Spleen (tissue), 7 donors: ENCODE measurements around the gene KIF17.

Source experiments
- POLR2AphosphoS5 ChIP-seq, 3 donors: sonication (generic); formaldehyde crosslinking; IDR thresholded peaks; one replicate each; pipeline ENCODE4 v1.5.1; 2017; ENCODE audit warnings: antibody characterized with exemption in 3 of 3
- TF ChIP-seq, protein P1 (sequence below), 11 experiments: fragments of 200-600 bp in 7 of 11; fragments of 450-650 bp in 4 of 11; sonication (generic) in 4 of 11; IDR thresholded peaks in 8 of 11; conservative IDR thresholded peaks in 3 of 11; 1 replicate in 7 of 11; 2 replicates in 4 of 11; pipeline versions ENCODE4 v1.4.0 to v1.8.0; 2016 to 2021; ENCODE audit warnings: antibody characterized with exemption in 11 of 11, inconsistent platforms in 4 of 11, mild to moderate bottlenecking in 1 of 11
- donor health status: DM: no; HTN: no; CAD: no; lungs with moderate emphysema.
- donor health status: DM: no; HTN: no; CAD: no.
- donor health status: DM: no; HTN: no; CAD: no.

DNA sequence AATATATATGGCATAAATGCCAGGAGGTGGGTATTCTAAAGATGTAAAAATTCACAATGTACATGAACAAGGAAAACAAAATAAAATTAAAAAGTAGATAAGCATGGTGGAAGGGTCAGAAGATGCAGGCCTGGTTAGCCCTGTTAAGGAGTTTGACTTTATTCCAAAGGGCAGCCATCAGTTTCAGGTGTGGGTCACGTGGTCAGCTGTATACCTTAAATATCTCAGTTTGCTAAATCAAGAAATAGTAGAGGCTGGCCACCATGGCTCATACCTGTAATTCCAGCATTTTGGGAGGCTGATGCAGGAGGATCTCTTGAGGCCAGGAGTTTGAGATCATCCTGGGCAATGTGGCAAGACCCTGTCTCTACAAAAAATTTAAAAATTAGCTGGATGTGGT, 93.1 kb downstream of the KIF17 start:
- TF ChIP-seq, protein P1, sequence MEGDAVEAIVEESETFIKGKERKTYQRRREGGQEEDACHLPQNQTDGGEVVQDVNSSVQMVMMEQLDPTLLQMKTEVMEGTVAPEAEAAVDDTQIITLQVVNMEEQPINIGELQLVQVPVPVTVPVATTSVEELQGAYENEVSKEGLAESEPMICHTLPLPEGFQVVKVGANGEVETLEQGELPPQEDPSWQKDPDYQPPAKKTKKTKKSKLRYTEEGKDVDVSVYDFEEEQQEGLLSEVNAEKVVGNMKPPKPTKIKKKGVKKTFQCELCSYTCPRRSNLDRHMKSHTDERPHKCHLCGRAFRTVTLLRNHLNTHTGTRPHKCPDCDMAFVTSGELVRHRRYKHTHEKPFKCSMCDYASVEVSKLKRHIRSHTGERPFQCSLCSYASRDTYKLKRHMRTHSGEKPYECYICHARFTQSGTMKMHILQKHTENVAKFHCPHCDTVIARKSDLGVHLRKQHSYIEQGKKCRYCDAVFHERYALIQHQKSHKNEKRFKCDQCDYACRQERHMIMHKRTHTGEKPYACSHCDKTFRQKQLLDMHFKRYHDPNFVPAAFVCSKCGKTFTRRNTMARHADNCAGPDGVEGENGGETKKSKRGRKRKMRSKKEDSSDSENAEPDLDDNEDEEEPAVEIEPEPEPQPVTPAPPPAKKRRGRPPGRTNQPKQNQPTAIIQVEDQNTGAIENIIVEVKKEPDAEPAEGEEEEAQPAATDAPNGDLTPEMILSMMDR (IDR thresholded peaks at IDR 0.05 in 8 of 11, conservative IDR thresholded peaks at IDR 0.05 in 3 of 11) = no peak
- no peak for TF ChIP-seq POLR2AphosphoS5 (IDR thresholded peaks at IDR 0.05)
